8988T (cell line): ENCODE data around the gene EPX.
"Not testable (repeated sequence)": the region's sequence is repeated elsewhere in the genome, so short reads cannot be mapped to it uniquely, and the experiment has no call there.

Experiments used
- DNase-seq: peaks from one replicate; pipeline ENCODE4 v3.0.0; 2011

Gene EPX

GRCh38 chr17:58192612-58193011, at the start of gene EPX:
EPX (plus strand) TSS chr17:58192726; CDS start chr17:58192847, 121 bp downstream.
- no peak for DNase-seq

GRCh38 chr17:58143335-58143734, 49.2 kb upstream of the EPX start:
- DNase-seq, result not testable (repeated sequence)

- DNase-seq, result no peak
Measured at GRCh38 chr17:58144801-58145200, 47.7 kb upstream of the EPX start.

- DNase-seq, result no peak
Measured at GRCh38 chr17:58147930-58148434, 44.5 kb upstream of the EPX start, which contains the start of gene OR4D1. OR4D1 (plus strand) TSS chr17:58148384; CDS start chr17:58155154, 6,770 bp downstream.

GRCh38 chr17:58148609-58149008, 43.9 kb upstream of the EPX start:
- DNase-seq, result no peak

- DNase-seq, result no peak
Measured at GRCh38 chr17:58150394-58150793, 42.1 kb upstream of the EPX start.

- DNase-seq, result no peak
Measured at GRCh38 chr17:58153046-58153445, 39.5 kb upstream of the EPX start.

- no peak for DNase-seq
Measured at GRCh38 chr17:58153671-58154070, 38.9 kb upstream of the EPX start.

- no peak for DNase-seq
Measured at GRCh38 chr17:58156839-58157803, 35.4 kb upstream of the EPX start.

- DNase-seq, result no peak
Measured at GRCh38 chr17:58158181-58158580, 34.3 kb upstream of the EPX start.

- no peak for DNase-seq
Measured at GRCh38 chr17:58161566-58161965, 31.0 kb upstream of the EPX start.

- DNase-seq, result no peak
Measured at GRCh38 chr17:58165981-58166380, 26.5 kb upstream of the EPX start.

- no peak for DNase-seq
Measured at GRCh38 chr17:58166682-58167081, 25.8 kb upstream of the EPX start, which contains the start of gene OR4D2. OR4D2 (plus strand) TSS chr17:58166982; CDS start chr17:58169656, 2,674 bp downstream.

GRCh38 chr17:58170622-58171021, 21.9 kb upstream of the EPX start:
- DNase-seq, result no peak

GRCh38 chr17:58172369-58173071, 20.0 kb upstream of the EPX start:
- no peak for DNase-seq

GRCh38 chr17:58174871-58175270, 17.7 kb upstream of the EPX start:
- DNase-seq, result no peak

GRCh38 chr17:58176200-58176599, 16.3 kb upstream of the EPX start:
- no peak for DNase-seq

GRCh38 chr17:58181796-58182195, 10.7 kb upstream of the EPX start:
- DNase-seq, result no peak

- no peak for DNase-seq
Measured at GRCh38 chr17:58183514-58183913, 9.0 kb upstream of the EPX start.

GRCh38 chr17:58184308-58184985, 8.1 kb upstream of the EPX start:
- no peak for DNase-seq

GRCh38 chr17:58184986-58185761, 7.4 kb upstream of the EPX start:
- no peak for DNase-seq

- DNase-seq, result no peak
Measured at GRCh38 chr17:58186591-58186990, 5.9 kb upstream of the EPX start.
